ENCODE measurements around the gene WDHD1.

- TF ChIP-seq, protein P1, sequence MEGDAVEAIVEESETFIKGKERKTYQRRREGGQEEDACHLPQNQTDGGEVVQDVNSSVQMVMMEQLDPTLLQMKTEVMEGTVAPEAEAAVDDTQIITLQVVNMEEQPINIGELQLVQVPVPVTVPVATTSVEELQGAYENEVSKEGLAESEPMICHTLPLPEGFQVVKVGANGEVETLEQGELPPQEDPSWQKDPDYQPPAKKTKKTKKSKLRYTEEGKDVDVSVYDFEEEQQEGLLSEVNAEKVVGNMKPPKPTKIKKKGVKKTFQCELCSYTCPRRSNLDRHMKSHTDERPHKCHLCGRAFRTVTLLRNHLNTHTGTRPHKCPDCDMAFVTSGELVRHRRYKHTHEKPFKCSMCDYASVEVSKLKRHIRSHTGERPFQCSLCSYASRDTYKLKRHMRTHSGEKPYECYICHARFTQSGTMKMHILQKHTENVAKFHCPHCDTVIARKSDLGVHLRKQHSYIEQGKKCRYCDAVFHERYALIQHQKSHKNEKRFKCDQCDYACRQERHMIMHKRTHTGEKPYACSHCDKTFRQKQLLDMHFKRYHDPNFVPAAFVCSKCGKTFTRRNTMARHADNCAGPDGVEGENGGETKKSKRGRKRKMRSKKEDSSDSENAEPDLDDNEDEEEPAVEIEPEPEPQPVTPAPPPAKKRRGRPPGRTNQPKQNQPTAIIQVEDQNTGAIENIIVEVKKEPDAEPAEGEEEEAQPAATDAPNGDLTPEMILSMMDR (IDR thresholded peaks at IDR 0.05; ENCODE audit: low read depth, low read length, poor library complexity, severe bottlenecking): no peak
- TF ChIP-seq EZH2phosphoT487 (IDR thresholded peaks at IDR 0.05; ENCODE audit: borderline replicate concordance, low read length): no peak
Measured at GRCh38 chr14:55025948-55026347, 951 bp downstream of the WDHD1 start.

All from DOHH2 (cell line).